GM21737 (cell line): ENCODE results near the gene CSNK1D.

Source experiments
- ATAC-seq: cut with Tn5 transposase; IDR thresholded peaks from one replicate; pipeline ENCODE4 v1.9.1; 2021; ENCODE audit warnings: mild to moderate bottlenecking, moderate library complexity; ENCODE audit not compliant: unreplicated experiment

Gene CSNK1D

GRCh38 chr17:82230609-82231311, 42.7 kb downstream of the CSNK1D start:
- peak; percentile 31 for ATAC-seq

DNA sequence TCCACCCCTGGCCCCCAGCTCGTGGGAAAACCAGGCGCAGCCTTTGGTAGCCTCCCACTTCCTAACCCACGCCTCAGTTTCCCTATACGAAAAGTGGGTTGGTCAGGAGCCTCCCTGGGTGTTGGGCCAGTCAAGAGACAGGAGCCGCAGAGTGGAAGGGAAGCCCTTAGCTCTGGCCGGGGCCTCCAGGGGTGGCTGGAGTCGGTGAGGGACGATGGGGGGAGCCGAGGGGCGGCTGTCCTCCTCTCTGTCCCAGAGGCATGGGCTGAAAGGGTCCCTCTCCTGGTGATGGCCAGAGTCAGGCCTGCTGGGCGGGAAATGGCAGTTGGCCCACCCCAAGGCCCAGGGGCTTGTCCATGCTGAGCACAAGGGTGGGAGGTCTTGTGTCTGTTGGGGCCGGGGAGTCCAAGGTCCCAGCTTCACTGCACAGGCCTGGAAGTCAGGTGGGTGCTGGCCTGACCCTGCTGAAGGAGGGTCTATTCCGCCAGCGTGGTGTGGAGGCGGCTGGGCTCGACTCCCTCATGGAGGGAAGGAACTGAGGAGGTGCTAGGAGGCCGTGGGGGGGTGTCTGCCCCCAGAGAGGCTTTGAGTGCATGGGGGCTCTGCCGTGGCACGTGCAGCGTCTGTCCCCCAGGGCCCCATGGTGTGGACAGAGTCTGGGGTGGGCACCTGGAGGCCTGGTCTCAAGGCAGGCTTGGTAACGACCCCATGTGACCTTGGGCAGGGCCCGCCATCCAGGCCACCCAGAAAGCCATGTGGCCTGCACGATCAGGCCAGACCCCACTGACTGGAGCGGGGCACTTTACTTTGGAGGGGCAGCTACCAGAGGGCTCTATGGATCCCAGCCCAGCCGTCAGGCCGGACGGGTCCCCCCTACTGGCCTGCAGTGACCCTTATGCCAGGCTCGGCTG, 43.5 kb downstream of the CSNK1D start:
- ATAC-seq: no peak

- ATAC-seq: peak; percentile 38
Measured at GRCh38 chr17:82228842-82229697, 44.4 kb downstream of the CSNK1D start, which contains the start of gene SLC16A3. Gene SLC16A3 (plus strand): TSS chr17:82229042. CDS start chr17:82236009, 6,967 bp downstream.

- ATAC-seq: no peak
Measured at GRCh38 chr17:82228278-82228841, 45.1 kb downstream of the CSNK1D start.

- ATAC-seq: no peak
Measured at GRCh38 chr17:82227629-82228277, 45.7 kb downstream of the CSNK1D start.

DNA sequence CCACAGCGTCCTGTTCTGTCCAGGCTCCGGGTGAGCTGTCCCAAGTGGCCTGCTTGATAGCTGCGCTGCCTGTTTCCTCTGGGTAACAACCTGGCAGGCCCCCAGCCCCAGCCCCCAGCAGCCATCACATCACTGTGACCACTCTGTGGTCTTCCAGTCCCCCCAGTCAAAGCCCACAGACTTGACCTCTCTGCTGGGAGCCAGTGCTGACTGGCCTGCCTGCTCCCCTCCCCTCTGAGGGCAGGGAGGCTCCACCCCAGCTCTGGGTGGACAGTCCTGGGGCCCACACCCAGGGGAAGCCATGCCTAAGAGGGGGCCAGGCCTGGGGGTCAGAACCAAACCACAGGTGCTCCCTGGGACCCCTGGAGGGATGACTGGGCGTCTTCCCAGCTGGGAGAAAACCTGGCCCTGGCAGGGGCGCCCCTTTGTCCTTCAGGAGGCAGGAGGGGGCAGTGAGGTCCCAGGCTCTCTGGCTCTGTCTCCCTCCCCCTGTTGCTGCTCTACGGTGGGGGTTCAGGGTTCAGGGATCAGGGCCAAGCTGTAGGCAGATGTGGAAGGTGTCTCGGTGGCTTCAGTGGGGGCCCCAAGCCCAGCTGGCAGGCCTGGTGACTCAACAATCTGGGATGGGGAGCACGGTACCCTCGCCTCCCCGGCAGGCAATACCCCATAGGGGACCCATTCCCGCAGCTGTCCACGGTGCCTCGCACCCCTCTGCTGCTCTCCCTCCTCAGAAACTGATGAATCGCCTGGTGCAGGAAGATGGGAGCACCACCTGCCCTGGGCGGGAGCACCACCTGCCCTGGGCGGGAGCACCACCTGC, 46.5 kb downstream of the CSNK1D start:
- no peak for ATAC-seq

GRCh38 chr17:82226146-82226808, 47.2 kb downstream of the CSNK1D start:
- ATAC-seq: no peak

DNA sequence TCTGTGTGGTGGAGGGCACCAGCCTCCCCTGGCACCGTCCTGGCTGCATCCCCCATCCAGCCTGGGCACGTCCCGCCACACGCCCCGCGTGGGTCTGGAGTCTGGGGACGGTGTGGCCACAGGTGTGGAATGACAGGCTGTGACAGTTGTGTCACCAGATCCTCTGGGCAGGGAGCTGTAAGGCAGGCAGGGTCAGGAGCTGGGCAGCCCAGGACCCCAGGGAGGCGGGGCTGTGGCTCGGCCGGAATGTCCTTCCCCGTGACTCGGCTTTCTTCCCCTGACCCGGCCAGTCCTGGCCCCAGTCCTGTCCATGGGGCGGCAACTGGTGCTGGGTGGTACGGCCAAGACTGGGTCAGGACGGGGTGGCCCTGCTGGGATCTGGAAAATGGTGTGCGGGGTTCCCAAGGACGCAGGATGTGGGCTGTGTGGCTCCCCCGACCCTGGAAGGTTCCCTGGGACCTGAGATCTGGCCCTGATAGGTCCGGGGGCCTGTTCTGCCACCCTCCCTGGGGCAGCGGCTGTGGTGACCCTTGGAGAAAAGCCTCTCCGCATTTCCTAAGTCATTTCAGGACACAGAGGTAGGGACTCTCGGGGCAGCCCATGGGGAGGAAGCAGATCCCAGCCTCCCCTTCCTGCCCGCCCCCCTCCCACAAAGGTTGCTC, 48.0 kb downstream of the CSNK1D start:
- ATAC-seq: no peak

GRCh38 chr17:82224666-82225065, 48.8 kb downstream of the CSNK1D start:
- no peak for ATAC-seq

DNA sequence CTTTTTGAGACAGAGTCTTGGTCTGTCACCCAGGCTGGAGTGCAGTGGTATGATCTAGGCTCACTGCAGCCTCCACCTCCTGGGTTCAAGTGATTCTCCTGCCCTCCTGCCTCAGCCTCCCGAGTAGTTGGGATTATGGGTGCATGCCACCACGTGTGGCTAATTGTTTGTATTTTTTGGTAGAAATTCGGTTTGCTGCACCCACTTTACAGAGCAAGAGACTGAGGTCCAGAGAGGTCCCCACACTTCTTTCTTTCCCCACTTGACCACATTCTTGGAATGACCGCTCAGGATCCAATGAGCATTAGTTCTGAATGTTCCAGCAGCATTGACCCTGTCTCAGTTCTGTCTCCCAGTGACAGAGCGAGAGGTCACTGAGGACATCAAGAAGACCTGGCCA, 50.0 kb downstream of the CSNK1D start:
- ATAC-seq: no peak

DNA sequence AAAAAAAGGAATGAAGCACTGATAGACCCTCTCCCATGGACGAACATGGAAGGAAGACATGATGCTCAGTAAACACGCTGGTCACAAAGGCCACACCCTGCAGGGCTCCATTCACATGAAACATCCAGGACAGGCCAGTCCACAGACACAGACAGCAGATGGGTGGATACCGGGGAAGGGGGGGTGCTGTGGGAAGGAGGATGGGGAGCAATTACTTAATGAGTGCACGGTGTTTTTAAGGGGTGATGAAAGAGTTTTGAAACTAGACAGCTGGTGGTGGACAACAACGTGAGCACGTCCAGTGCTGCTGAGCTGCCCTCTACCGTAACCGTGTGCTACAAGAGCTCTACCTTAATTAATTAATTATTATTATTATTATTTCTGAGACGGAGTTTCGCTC, 50.7 kb downstream of the CSNK1D start:
- ATAC-seq: no peak

- ATAC-seq: no peak
Measured at GRCh38 chr17:82221341-82221902, 52.1 kb downstream of the CSNK1D start.

DNA sequence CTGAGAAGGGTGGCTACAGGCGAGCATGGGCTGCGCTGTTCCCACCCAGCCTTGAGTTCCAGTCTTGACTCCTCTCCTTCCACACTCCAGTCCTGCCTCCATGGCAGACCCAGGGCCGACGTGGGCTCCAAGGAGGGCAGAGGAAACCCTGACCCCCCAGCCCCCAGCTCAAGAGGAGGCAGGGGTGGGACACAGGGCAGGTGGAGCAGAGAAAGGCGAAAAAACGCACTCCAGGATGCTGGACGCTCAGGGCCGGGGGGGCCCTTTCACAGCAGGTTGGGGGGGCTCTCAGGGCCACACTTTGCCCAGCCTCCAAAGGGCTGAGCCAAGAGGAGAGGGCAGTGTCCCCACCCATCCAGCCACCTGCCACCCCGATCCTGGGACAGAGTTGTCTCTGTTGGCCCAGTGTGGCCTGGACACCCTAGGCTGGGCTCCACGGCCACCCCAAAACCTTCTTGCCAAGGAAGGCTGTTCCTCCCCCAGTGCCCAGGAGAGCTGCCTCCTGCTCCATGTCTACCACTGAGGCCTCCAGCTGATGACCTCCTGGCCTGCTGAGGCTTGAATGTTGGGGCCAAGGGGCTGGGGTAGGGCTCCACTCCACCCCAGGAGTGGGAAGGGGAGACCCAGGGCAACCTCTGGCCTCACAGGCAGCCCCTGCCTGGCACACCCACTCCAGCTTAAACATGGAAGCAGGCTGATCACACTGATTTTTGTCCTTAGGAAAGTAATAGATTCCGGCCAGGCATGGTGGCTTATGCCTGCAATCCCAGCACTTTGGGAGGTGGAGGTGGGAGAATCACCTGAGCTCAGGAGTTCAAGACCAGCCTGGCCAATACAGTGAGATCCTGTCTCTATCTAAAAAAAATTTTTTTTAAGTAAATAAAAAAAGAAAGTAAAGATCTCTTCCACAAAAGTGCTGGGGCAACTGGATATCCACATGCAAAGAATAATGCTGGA, 53.5 kb downstream of the CSNK1D start:
- ATAC-seq: no peak

DNA sequence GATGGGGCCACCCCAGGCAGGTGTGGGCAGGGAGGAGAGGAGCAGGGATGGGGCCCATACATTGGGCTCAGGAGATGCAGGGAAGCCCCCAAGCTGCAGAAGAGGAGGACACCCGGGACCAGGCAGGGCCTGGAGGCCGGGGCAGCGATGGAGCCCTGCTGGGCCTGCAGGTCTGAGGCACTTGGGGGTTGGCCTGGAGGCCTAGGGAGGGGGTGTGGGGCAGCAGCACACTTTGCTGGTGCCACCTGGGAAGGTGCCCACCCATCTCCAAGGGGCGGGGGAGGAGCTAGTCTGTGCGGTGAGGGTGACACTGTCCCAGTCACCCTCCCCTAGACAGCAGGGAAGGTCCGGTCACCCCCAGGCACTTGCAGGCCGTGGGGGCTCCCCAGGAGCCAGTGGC, 54.4 kb downstream of the CSNK1D start:
- no peak for ATAC-seq

GRCh38 chr17:82218349-82219075, 55.0 kb downstream of the CSNK1D start:
- no peak for ATAC-seq

GRCh38 chr17:82217530-82218204, 55.8 kb downstream of the CSNK1D start:
- ATAC-seq: no peak
